ELF-1 (cell line): ENCODE data around the gene FBN2.
"Not testable (repeated sequence)": the region's sequence is repeated elsewhere in the genome, so short reads cannot be mapped to it uniquely, and the experiment has no call there.

Source experiments
- DNase-seq: peaks from one replicate; pipeline ENCODE4 v3.0.0-alpha.2; 2016; ENCODE audit warnings: low read depth, low spot score

Gene FBN2

DNA sequence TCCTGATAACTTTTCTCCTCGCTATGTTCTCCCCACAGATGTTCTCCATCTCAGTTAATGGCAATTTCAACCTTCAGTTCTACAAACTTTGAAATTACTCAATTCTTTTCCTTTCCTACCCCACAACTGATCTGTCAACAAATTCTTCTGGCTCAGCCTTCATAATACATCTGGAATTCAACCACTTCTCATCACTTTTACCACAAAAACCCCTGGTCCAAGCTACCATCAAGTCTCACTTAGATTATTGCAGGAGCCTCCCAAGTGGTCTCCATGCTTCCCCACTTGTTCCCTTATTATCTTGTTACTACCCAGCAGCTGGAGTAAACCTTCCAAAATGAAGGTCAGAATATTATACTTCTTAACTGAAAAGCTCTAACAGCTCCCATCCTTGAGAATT, 110.1 kb downstream of the FBN2 start:
- DNase-seq, result no peak

DNA sequence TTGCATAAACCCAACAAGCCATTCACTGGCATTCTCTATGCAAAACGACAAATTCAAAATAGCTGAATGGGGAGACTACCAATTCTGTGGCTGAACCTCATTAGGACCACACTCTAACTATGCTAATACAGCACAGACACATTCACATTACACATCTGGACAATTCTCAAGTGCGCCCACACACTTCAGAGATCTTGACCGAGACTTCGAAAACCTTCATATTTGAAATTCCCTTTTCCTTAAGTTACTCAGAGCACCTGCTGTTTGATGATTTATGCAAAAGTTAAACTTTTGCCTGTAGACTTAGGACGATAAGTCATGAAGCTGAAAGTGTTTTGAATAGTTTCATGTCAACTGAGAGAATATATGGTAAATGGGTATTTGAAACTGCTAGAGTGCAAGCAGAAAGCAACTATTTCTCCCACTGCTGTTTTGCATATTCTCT, 111.9 kb downstream of the FBN2 start:
- no peak for DNase-seq

DNA sequence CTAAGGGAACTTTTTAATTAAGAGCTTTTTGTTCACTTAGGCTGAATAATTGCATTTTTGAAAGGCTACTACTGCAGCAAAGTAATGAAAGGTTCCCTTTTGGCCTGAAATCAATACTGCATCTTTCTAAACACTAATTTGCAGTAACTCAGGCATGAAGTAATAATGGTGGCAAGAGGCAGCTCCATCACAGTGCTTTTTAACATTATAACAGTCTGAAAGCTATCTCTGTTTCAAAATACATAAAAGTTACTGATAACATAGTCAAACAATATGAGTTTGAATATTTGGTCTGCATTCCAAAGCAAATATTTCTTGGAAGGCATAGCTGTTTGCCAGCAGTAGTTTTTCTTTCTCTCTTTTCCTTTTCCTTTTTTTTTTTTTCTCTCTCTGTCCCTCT, 113.4 kb downstream of the FBN2 start:
- DNase-seq, result no peak

DNA sequence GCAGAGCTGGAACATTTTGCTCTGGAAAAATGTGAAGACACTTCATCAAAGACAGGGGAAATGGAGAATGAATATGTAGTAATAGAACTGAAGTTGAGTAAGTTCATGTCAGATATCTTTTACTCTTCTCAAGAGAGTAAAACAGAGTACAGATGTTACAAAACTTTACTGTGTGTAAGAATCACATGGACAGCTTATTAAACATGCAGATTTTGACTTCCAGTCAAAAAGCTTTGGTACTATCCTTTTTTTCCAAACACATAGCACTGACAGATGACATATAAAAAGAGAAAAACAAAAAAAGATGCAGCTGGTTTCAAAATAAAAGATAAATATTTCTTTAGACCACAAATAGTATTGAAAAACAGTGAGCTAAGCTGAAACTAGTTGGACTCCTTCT, 115.4 kb downstream of the FBN2 start:
- no peak for DNase-seq

DNA sequence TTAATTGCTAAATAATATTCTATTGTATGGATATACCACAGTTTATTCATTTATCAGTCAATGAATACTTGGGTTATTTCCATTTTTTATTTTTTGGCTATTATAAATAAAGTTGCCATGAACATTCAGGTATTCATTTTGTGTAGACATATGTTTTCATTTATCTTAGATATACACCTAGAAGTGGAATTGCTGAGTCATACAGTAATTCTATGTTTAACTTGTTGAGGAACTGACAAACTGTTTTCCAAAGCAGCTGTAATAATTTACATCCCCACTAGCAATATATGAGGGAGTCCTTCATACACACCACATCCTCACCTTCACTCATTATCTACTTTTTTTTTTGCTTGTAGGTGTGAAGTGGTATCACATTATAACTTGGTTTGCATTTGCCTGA, 123.6 kb downstream of the FBN2 start:
- no peak for DNase-seq

DNA sequence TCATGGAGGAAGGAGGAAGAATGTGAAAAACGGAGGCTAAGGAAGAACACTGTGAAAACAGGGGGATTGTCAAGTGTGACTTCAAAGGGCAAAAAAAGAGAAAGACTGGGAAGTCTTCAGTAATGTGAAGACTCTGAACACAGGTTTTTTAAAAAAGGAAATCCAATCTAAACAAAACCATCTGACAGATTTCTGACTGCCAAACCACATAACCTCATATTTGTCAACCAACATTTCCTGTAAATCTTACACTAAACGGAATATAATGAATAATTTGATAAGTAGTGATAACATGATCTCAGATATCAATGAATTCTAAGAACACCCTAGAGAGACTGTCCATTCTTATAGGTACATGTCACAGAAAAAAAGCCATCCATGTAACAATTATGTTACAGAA, 124.7 kb downstream of the FBN2 start:
- no peak for DNase-seq

DNA sequence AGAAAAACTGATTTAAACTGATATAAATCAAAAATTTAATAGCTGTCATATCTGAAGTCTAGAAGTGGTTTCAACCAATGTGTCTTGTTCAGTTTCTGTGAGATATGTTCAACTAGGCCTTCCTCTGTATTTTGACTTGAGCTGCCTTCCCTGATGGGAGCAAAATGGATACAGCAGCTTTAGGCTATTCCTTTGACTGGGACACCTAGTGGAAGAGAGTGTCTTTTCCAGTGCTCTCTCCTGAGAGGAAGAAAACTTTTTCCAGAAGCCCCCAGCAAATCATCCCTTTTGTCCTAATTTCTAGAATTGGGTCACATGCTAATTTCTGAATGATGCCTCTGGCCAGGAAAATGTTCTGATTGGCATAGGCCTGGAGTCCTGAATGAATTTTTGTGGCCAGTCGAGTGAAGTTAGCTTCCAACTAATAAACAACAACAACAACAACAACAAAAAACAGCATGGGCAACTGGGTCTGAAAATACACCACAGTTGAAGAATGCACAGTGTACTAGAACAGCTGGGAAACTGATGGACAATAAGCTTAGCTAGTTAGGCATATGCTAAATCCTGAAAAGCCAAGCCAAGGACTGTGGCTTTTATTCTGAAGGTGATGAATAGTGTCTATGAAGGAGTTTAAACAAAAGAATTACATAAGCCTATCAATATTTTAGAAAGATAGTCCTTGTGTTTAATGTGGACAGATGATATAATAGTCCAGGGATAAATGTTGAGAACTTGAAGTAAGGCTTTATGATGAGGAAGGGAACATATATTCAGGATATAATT, 125.7 kb downstream of the FBN2 start:
- no peak for DNase-seq

DNA sequence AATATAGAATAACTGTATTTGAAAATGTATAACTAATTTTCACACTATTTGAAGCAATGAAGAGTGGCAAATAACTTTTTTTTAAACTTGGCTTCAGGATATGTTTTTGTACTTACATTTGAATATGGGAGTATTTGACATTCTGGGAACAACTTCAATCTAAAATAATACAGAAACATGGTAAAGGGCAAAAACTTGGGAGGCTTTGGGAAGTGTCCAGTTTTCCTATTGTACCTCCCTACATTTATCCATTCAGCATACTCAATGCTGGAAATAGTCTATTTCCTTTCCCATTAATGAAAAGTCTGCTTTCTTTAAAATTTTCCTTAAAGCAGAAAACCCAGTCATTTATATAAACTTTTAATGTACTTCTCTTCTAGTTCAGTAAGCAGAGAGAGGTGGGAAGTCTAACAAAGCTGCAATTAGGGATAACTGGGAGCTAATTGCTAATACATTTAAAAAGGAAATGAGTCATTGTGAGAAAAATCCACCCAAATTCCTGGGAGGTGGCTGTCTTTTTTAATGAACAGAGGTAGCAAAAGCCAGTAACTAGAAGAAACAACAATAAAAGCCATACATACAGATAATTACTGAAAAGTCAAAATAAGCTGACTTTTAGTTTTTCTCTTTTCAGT, 128.8 kb downstream of the FBN2 start:
- DNase-seq, result no peak

DNA sequence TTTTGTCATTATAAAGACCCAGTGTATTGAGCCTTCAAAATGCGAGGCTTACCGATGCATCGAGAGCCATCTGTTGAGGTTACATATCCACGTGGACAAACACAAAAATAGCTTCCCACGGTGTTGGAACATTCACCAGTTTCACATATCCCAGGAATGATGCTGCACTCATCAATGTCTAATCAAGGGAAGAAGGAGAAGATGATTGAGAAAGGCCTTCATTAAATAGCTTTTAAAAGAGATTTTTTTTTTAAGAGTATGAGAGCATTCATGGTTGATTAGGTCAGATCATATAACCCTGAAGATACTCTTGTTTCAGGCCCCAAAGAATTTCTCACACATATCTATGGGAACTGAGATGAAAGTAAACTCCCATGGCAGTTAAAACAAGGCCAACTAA, 129.4 kb downstream of the FBN2 start:
- DNase-seq, result no peak

DNA sequence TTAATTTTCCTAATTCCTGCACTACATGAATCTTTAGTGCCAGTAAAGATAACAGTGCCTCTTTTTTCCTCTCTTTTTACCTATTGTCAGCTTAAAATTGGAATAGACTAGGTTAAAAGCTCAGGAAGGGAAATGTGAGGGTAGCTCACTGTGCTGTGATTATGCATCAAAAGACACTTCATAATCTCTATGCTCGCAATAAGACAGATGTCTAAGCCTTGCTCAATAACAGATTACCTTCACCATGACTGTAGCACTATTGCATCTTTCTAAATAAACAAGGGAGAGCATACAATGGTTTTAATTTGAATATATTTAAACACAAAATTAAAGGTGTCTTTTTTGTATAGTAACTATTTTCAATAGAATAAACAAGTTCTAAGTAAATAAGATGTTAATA, 130.1 kb downstream of the FBN2 start:
- no peak for DNase-seq

DNA sequence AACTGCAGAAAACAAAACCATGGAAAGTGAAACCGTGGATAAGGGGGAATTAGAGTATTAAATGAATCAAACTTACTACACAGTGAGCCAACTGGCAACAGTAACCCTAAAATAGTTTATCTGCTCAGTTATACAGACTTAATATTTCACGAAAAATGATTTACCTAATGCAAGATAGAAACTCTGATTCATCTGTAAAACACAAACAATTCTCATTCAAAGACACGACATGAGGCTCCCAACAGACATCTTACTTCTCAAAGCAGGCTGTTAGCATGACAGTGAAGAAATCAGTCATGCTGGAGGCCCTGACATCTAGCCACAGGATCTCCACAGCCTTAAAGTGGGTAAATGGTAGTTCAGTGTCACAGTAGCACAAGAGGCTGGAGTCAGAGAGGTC, 131.2 kb downstream of the FBN2 start:
- DNase-seq, result no peak

DNA sequence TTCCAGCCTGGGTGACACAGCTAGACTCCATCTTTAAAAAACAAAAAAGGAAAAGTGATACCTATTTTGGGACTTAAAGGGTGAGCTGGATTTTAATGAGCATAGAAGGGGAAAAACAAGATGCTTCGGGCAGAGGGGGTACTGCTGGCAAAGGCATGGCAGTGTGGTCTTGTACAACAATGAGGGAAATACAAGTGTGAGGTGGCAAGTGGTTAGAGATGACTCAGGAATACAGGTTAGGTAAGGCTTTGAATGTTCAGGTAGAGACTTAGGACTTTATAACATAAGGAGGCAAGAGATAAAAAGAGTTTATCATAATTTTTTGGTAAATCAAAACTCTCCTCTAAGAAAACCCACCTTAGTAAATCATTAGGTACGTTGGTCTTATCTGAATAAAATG, 132.9 kb downstream of the FBN2 start:
- no peak for DNase-seq

DNA sequence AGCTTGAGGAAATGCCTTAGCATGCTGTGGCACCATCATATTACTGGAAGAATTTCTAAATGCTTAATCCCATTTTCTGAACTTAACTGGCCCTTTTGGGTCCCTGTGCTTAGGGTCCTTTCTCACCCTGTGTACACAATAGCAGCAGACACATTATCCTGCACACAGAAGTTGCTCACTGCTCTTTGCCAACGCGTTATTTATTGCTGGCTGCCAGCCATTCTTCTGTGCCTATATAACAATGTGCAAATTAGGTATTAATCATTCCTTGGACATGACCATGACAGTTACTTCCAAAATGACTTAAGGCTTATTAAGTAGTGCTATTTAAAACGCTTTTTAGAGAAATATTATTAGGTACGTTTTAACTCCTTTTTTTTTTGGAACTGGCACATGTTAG, 134.7 kb downstream of the FBN2 start:
- no peak for DNase-seq

DNA sequence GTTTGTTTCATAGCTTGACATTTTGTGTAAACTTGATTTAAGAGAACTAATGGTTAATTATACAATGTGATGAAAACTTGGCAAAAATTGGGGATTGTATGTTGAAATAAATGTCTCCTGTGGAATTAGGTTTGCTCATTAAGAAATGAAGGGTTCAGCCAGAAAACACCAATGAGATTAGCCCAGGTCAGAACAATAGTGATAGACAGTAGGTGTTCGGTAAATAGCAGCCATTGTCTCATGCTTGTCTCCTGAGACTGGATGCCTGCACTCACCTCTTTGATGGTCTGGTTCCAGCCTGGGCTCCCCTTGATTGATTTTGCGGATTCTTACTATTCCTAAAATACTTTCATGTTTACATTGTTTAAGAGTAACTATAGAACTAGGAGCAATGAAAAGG, 135.5 kb downstream of the FBN2 start:
- DNase-seq, result no peak

DNA sequence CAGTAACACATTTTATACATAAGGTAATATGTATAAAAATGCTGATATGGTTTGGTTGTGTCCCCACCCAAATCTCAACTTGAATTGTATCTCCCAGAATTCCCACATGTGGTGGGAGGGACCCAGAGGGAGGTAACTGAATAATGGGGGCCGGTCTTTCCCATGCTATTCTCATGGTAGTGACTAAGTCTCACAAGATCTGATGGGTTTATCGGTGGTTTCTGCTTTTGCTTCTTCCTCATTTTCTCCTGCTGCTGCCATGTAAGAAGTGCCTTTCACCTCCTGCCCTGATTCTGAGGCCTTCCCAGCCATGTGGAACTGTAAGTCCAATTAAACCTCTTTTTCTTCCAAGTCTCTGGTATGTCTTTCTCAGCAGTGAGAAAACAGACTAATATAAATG, 137.3 kb downstream of the FBN2 start:
- DNase-seq, result not testable (repeated sequence)

DNA sequence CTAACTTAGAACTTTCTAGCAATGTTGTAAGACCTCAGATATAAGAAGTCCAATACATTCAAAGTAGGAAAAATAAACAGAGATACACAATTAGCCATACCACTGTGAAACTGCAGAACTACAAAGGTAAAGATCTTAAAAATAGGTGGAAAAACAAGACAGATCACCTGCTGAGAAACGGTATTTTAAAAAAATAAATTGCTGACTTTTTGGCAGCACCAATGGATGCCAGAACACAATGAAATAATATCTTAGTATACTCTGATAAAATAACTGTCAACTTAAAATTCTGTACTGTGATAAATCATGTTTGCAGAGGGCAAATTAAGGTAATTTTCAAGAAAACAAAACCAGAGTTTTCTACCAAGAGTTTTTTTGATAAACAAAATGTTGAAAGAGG, 138.9 kb downstream of the FBN2 start:
- no peak for DNase-seq

DNA sequence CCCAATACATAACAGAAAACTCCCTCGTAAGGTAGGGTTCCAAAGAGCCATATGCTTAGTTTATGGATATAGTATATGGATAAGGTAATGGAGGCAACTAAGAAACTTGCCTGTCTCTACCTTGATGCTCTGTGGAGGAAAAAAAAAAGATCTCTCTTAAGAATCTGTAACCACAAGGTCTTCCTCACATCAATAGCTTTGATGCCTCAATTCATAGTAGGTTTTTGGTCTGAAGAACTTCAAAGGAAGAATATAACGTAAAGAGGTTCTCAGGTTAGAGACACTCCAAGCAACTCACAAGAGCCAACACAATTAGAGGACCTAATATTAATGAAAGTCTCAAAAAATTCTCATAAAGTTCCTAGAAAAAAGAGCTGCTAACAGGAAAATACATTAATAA, 140.2 kb downstream of the FBN2 start:
- DNase-seq, result no peak

DNA sequence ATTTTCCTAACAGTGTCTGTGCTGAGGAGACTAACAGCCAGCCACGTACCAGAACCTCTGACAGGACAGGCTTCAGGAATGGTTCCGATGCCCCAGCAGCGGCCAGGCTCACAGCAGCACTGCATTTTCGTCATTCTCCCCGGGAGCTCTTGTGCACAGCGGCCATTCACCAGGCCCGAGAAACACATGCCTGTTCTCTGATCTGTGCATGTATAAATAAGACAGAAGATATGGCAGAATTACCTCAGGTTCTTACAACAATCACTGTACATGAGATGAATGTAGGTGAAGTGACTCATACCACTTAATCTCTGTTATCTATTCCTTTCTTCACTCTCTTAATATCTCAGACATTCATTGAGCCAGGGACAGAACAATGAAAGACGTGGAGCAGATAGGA, 143.0 kb downstream of the FBN2 start:
- DNase-seq, result no peak

DNA sequence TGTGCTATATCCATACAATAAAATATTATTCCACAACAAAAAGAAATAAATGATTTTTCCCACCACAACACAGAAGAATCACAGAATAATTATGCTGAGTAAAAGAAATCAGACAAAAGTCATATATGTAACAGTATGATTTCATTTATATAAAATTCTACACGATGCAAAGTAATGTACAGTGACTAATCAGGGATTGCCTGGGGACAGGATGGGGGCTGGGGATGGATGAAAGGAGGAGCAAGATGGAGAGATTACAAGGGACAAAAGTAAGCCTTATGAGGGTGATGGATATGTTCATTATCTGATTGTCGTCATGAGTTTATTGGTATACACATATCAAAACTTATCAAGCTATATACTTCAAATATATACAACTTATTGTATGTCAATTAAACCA, 154.0 kb downstream of the FBN2 start:
- DNase-seq, result no peak

DNA sequence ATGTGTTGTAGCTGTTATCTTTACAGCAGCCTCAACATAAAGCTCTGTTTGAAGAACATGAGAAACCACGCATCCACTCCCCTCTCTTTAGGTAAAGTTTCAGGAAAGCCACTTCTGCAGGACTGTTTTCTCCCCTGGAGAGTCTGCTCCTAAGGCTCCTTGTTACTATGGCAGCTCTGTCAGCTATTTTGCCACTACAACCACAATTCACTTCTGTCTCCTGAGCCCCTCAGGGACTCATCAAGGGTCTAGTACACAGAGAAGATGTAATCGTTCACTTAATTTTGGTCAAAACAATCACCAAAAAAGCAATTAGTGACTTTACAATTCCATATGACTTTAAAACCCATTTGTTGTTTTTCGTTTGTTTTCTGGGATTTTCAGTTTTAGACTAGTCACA, 157.7 kb downstream of the FBN2 start:
- DNase-seq, result peak; percentile 2

DNA sequence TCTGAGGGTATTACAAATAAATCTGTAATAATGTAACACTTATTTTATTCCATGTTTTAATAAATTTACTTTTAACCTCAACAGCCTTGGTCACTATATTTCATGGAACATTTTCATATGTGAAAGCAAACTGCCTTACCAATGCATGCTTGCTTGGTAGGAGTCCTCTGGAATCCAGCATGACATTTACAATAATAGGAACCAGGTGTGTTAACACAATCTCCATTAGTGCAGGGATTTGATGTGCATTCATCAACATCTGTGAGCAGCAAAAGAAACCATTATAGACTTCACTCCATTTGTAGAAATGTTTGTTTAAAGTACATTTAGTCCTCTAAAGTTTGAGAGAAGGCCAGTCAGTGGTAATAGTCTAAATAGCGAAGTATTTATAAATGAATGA, 159.4 kb downstream of the FBN2 start:
- no peak for DNase-seq

DNA sequence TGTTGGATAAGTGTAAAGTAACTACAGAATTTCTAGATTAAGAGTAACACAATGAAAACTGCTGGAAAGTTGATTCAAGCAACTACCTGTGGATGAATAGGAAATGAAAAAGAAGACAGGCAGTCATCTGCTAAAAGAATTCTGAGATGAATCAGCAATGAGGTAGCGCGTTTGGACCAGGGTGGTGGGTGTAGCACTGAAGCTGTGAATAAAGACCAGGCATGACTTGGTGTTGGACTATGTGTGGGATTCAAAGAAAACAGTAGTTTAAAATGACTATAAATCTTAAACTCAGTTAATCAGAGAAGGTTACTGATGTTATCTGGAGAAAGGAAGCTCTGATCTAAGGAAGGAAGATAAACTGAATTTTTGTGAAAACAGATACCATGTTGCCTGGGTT, 159.8 kb downstream of the FBN2 start:
- no peak for DNase-seq

DNA sequence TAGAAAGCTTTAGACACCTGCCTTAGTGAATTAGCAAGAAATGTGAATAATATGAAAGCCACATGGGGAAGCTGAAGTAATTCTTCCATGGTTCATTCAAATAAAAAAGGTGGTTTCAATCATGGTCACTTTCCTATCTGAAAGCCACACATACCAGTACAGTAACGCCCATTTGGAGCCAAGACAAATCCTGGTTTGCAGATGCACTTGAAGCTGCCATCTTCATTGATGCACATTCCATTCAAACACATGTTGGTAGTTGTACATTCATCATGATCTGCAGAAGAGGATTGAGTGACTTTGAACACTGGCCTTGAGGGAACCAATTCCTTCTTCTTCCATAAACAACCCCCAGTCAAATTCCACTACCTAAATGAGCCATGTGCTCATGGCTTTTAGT, 161.5 kb downstream of the FBN2 start:
- no peak for DNase-seq

DNA sequence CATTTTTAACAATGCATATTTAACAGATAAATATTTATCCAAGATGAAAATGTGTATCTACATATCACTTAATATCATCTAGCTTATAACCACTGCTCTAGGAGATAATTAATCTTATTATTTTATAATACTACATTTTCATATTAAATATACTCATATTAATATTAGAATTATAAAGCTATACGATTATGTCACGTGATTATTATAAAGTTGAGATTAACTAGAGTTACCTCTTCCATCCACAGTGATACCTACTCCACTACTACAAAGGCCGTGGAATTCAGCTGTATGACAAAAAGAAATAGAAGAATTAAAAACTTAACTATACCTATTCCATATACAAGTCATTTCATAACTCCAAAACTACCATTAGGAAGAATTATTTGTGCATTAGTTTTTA, 171.9 kb downstream of the FBN2 start:
- DNase-seq, result no peak
